ENCODE measurements around the gene CCL26.

GRCh38 chr7:75734586-75735458 is 37.2 kb downstream of the CCL26 start:
- TF ChIP-seq EZH2 (IDR thresholded peaks at IDR 0.05; ENCODE audit: insufficient read depth, poor library complexity, severe bottlenecking): no peak
- no peak for TF ChIP-seq EZH2phosphoT487 (IDR thresholded peaks at IDR 0.05; ENCODE audit: insufficient read depth, low read depth)
